Measurements from ENCODE around the gene DONSON. TPM values are rescaled to one million over a fixed set of nuclear protein-coding genes. Genes with fewer than 3 reads are reported as not detected.

DONSON gene, protein sequence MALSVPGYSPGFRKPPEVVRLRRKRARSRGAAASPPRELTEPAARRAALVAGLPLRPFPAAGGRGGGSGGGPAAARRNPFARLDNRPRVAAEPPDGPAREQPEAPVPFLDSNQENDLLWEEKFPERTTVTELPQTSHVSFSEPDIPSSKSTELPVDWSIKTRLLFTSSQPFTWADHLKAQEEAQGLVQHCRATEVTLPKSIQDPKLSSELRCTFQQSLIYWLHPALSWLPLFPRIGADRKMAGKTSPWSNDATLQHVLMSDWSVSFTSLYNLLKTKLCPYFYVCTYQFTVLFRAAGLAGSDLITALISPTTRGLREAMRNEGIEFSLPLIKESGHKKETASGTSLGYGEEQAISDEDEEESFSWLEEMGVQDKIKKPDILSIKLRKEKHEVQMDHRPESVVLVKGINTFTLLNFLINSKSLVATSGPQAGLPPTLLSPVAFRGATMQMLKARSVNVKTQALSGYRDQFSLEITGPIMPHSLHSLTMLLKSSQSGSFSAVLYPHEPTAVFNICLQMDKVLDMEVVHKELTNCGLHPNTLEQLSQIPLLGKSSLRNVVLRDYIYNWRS
- total RNA-seq (2022; extraction: Qiagen RNA extraction; ENCODE audit: low read depth): 16.1 to 21.0 TPM (median 18.6 TPM) in 5 replicates

DNA sequence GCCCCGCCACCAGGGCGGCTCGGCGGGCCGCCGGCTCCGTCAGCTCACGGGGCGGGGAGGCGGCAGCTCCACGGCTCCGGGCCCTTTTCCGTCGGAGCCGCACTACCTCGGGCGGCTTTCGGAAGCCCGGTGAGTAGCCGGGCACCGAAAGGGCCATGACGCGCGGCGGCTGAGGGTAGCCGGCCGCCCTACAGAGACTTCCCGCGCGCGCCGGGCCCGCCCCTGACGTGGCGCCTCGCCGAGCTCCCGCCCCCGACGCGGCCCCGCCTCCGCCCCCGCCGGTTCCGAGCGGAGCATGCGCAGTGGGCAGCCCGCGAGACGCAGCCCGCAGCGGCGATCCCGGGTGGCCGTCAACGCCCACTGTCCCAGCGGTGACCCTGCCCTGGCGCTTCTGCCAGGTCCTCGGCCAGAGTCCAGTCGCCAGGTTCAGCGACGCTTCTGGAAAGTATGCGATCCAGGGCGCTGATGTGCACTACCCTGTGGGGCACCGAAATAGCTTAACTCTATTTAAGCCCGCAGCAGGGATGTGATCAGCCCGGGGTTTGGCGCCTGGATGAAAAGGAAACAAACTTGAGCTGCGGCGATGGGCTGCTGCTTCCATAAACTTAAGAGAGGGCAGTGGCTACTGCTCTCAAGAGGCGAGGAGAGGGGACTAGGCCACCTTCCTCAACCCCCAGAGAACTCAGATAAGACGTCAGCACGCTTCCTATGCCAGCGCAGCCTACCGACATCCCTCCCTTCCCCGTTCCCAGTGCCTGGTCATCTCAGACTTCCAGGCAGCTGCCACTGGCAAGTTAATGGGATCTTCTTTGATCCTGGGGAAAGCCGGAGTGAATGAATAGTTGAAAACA is at the start of gene DONSON:
Gene DONSON (minus strand): TSS at position 200 of the 851 bp plus-strand sequence. CDS start 43 bp downstream, at position 157.

DNA sequence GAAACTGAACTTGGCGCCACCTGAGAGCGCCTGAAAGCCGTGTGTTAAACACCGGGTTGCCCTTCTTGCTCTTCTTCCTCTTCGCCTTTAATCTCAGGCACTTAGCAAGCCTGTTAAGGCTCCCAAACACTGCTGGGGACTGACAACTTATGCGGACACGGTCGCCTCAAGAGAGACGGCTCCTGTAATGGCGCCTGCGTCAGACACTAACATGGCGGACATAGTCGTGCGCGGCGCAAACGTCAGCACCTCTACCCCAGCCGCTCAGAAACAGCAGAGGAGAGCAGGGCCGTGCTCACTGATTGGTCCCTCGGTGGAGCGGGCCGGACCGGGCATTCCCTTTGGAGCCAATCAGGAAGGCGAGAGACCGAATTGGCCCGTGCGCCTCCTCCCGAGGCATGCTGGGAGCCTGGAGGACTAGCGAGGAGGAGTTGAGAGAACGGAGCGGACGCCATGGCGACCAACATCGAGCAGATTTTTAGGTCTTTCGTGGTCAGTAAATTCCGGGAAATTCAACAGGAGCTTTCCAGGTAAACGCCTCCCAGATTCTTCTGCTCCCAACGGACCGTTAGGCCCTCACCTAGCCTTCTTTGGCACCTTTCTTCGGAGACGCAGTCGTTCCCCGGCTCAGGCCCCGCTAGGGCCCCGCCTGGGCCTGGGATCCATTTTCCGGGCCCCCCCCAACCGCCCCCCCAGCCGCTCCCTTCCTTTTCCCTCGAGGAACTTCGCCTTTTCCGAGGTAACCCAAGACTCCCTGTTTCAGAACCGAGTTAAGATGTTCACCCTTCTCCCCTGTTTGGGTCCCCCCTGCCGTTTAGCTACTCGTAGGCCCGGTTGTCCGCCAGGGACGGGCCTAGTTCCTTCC is 45.6 kb downstream of the DONSON start, which contains the start of gene SON:
Gene SON (plus strand): TSS at position 399 of the 865 bp plus-strand sequence. CDS start 55 bp downstream, at position 454.

DNA sequence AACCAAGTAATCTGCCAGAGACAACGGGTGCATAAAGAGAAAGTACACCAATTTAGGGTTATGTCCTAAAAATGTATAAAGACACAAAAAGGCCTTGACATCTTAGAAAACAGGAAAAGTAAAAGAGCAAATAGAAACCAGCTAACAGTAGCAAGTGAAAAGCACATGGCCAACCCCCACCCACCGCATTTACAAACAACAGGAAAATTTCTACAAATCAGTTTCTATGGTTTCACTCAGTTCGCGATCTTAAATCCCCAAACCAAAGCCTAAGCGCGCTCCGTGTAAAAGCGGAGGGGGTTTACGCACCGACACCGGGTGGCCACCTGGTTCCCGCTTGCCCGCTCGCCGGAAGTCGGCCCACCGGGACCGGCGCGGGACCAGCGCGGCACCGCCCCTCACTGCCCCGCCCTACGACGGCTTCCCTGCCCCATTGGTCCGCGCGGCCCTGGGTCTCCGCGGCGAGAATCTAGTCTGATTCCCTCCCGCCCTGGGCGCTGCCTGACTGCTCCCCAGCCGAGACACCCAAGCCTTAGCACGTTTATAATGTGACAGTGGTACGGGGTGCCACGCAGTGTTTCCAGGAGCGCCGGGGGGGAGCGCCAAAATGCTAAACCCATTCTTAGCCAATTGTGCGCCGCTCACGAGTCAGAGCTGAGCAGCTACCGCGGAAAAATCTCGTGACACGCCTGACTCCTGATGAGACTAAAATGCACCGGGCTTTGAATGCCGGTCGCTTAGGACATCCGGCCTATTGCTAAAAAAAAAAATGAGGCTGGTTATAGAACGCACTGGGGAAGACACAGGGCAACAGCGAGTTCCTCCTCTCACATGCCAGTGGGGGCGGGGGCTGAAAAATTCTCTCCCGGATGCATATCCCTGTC is 46.5 kb downstream of the DONSON start, which contains the start of gene GART:
Gene GART (minus strand): TSS at position 362 of the 884 bp plus-strand sequence. CDS start 2,802 bp downstream, outside the sequence.

Other genes starting within 250 kb of the DONSON start
- 50.3 to 61.6 TPM (median 59.8 TPM) in 5 replicates for gene IFNGR2, start 185.3 kb downstream of the DONSON start, total RNA-seq (2022; extraction: Qiagen RNA extraction; ENCODE audit: low read depth)
- 9.8 to 11.9 TPM (median 11.0 TPM) in 5 replicates for gene TMEM50B, start 108.7 kb downstream of the DONSON start, total RNA-seq (2022; extraction: Qiagen RNA extraction; ENCODE audit: low read depth)
- 0.26 to 0.49 TPM (median 0.40 TPM) in 5 replicates for gene DNAJC28, start 97.0 kb downstream of the DONSON start, total RNA-seq (2022; extraction: Qiagen RNA extraction; ENCODE audit: low read depth)
- 65.5 to 76.6 TPM (median 72.0 TPM) in 5 replicates for gene GART, start 46.6 kb downstream of the DONSON start, total RNA-seq (2022; extraction: Qiagen RNA extraction; ENCODE audit: low read depth)
- 84.4 to 104 TPM (median 96.2 TPM) in 5 replicates for gene SON, start 45.6 kb downstream of the DONSON start, total RNA-seq (2022; extraction: Qiagen RNA extraction; ENCODE audit: low read depth)
- gene CRYZL1, start 53.1 kb upstream of the DONSON start, total RNA-seq (2022; extraction: Qiagen RNA extraction; ENCODE audit: low read depth): 11.6 to 16.8 TPM (median 13.0 TPM) in 5 replicates
- gene ITSN1, start 53.8 kb upstream of the DONSON start, total RNA-seq (2022; extraction: Qiagen RNA extraction; ENCODE audit: low read depth): 13.3 to 19.3 TPM (median 16.7 TPM) in 5 replicates